GM12864 (cell line): ENCODE results near the gene SLC51A.

Experiments used
- DNase-seq: peaks from one replicate; pipeline ENCODE4 v3.0.0-alpha.2; 2011; ENCODE audit warnings: low read depth
- H3K4me3 ChIP-seq: 2 replicates; pipeline ENCODE4 v1.5.1; 2011; ENCODE audit warnings: mild to moderate bottlenecking, low read depth, low read length, control low read depth
- CTCF ChIP-seq: IDR thresholded peaks from 2 replicates; pipeline ENCODE4 v1.5.1; 2011; ENCODE audit warnings: low read depth, mild to moderate bottlenecking, moderate library complexity, low read length, control low read depth, inconsistent platforms; ENCODE audit errors: missing control alignments

SLC51A gene

GRCh38 chr3:196232882-196233251, 16.5 kb downstream of the SLC51A start:
- TF ChIP-seq CTCF: no peak
- H3K4me3 ChIP-seq: no peak overlapping the region
- DNase-seq: no peak

DNA sequence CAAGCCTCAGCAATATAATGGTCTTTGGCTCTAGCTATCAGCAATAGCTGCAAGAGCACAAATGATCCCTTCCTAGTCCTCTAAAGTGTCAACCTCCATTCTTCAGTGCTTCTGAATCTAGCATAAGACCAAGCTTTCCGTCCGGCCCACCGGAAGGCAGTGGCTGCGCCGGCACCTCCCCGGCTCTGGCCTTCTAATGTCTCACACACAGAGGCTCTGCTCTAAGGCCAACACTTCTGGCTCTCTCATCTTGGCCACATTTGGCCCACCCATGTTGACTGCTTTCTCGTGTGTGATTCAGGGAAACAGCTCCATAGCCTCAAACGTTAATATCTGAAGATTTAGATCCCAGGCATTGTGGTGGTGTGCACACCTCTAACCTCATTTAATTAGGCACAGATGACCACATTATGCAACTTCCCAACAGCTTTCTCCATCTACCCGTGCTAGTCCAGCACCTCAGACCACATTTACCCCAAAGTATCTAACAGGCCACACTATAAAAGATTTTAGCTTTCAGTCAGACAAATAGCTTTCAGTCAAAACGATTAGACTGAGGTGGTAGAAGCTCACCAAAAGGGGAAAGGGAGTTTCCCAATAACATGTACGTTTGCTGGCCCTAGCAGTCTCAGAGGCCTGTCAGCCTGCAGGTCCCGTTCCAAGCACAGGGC, 19.3 kb downstream of the SLC51A start:
- no peak for TF ChIP-seq CTCF
- DNase-seq: no peak
- H3K4me3 ChIP-seq: no peak overlapping the region

- no peak overlapping the region for H3K4me3 ChIP-seq
- no peak for DNase-seq
- TF ChIP-seq CTCF: no peak
Observed at GRCh38 chr3:196236223-196236622, 19.9 kb downstream of the SLC51A start.

DNA sequence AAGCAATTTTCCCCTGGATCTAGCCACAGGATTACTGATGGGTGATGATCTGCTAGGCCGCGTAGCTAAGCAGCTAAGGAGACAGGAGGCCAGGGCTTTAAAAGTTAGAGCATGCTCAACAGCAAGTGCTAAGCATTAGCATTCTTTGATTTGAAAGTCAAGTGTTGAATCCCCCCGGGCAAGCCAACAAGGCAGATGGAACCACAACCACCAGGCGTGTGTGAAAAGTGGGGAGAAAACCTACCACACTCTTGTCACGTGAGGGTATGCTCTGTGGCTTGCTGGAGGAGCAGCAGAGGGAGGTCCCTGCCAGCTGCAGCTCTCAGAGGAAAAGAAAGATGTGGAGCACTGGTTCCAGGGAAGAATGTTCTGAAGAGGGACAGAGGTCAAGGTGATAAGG, 20.9 kb downstream of the SLC51A start:
- no peak for TF ChIP-seq CTCF
- no peak for DNase-seq
- no peak overlapping the region for H3K4me3 ChIP-seq

GRCh38 chr3:196238612-196239560, 22.6 kb downstream of the SLC51A start:
- DNase-seq: no peak
- no peak overlapping the region for H3K4me3 ChIP-seq
- TF ChIP-seq CTCF: no peak

DNA sequence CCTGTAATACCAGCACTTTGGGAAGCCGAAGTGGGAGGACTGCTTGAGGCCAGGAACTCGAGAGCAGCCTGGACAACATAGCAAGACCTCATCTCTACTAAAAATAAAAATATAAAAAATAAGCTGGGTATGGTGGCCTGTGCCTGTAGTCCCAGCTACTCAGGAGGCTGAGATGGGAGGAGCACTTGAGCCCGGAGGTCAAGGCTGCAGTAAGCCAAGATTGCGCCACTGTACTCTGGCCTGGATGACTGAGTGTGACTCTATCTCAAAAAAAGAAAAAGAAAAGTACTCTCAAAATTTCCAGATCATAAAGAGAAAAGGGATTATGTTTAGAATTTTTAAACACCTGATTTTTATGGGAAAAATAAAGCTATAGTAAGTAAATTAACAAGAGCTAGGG, 24.1 kb downstream of the SLC51A start:
- H3K4me3 ChIP-seq: no peak overlapping the region
- DNase-seq: no peak
- no peak for TF ChIP-seq CTCF
